ENCODE measurements around the gene BTRC.

- TF ChIP-seq SP1 (IDR thresholded peaks at IDR 0.05) (no peak), TARDBP (IDR thresholded peaks at IDR 0.05) (no peak), FOXM1 (IDR thresholded peaks at IDR 0.05; ENCODE audit: borderline replicate concordance) (no peak), SUZ12 (IDR thresholded peaks at IDR 0.05) (no peak), FOXA1 (IDR thresholded peaks at IDR 0.05) (no peak), LEF1 (IDR thresholded peaks at IDR 0.05; ENCODE audit: borderline replicate concordance) (no peak), ZNF384 (IDR thresholded peaks at IDR 0.05) (no peak), FOXK2 (IDR thresholded peaks at IDR 0.05) (no peak), ELF4 (IDR thresholded peaks at IDR 0.05) (no peak), ARNT (IDR thresholded peaks at IDR 0.05) (no peak), BHLHE40 (IDR thresholded peaks at IDR 0.05; ENCODE audit: borderline replicate concordance) (no peak)
Observed at GRCh38 chr10:101304316-101304715, 49.6 kb upstream of the BTRC start.
